NT2/D1 (cell line): ENCODE results near the gene HMX1.

Experiments used
- DNase-seq: peaks from one replicate; pipeline ENCODE4 v3.0.0-alpha.2; 2011; ENCODE audit warnings: low read depth, low spot score
- H3K27me3 ChIP-seq: 2 replicates; pipeline ENCODE4 v1.6.0; 2011; ENCODE audit warnings: mild to moderate bottlenecking; ENCODE audit not compliant: insufficient read length, insufficient read depth
- H3K36me3 ChIP-seq: 2 replicates; pipeline ENCODE4 v1.6.1; 2011; ENCODE audit warnings: mild to moderate bottlenecking, low read length, mixed read lengths; ENCODE audit not compliant: insufficient read depth, insufficient read length
- H3K4me1 ChIP-seq: 2 replicates; pipeline ENCODE4 v1.5.1; 2011; ENCODE audit not compliant: insufficient read depth, insufficient read length
- H3K4me3 ChIP-seq: 2 replicates; pipeline ENCODE4 v1.5.1; 2011; ENCODE audit warnings: low read depth; ENCODE audit not compliant: insufficient read length
- H3K9ac ChIP-seq: 2 replicates; pipeline ENCODE4 v1.6.0; 2011; ENCODE audit warnings: low read depth; ENCODE audit not compliant: insufficient read length
- H3K9me3 ChIP-seq: 2 replicates; pipeline ENCODE4 v1.5.1; 2011; ENCODE audit warnings: mild to moderate bottlenecking, low read length; ENCODE audit not compliant: insufficient read depth
- SUZ12 ChIP-seq: IDR thresholded peaks from 2 replicates; pipeline ENCODE4 v1.6.1; 2011; ENCODE audit not compliant: insufficient read length, insufficient read depth; ENCODE audit errors: extremely low read depth
- YY1 ChIP-seq: IDR thresholded peaks from 2 replicates; pipeline ENCODE4 v1.6.1; 2011; ENCODE audit not compliant: insufficient read length, insufficient read depth
- ZNF274 ChIP-seq: IDR thresholded peaks from 2 replicates; pipeline ENCODE4 v1.6.1; 2011; ENCODE audit warnings: mild to moderate bottlenecking, low read depth, low read length

The HMX1 gene

DNA sequence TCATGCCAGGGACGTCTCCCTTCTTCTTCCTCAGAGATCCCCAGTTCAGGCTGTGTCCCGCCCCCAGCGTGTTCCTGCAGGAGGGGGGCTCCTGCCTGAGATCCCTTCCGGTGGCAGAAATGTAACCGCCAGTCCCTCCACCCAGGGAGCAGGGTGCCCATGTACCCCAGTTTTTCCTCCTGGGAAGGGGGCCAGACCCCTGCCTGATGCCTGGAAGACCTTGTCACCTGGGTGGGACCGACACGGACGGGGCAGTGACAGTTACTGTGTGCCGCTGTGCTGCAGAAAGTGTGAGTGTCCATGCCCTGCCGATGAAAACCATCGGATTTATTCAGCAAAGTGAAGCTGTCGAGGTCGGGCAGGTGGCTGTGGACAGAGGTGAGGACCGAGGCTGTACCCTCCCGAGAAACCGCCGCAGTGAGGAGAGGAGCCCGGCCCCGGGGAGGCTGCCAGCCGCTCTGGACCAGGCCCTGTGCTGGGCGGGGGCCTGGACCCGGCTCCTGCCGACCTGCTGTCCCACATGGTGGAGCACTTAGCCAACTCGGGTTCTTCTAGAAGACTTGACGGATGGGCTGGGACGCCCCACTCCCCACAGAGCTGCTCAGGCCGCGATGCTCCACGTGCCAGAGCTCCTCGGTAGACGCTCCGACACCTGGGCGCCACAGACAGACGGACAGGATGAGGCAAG lies 36.7 kb upstream of the HMX1 start:
- Histone ChIP-seq H3K27me3 (peaks cover 6% of the 10 kb centered on the region), H3K36me3 (no peaks in the 10 kb centered on the region), H3K4me1 (peaks cover 7% of the 10 kb centered on the region), H3K9ac (no peak overlapping the region), H3K4me3 (no peak overlapping the region), H3K9me3 (no peaks in the 10 kb centered on the region; the same call in 1 of the 2 replicates)
- TF ChIP-seq ZNF274 (no peak), YY1 (no peak)
- no peak for DNase-seq

GRCh38 chr4:8907596-8908205 lies 36.1 kb upstream of the HMX1 start:
- Histone ChIP-seq H3K9ac (no peak overlapping the region), H3K27me3 (peaks cover 6% of the 10 kb centered on the region), H3K9me3 (peaks cover 1% of the 10 kb centered on the region; the same call in 1 of the 2 replicates), H3K4me3 (no peak overlapping the region), H3K36me3 (no peaks in the 10 kb centered on the region), H3K4me1 (peaks cover 7% of the 10 kb centered on the region)
- DNase-seq, result no peak
- TF ChIP-seq SUZ12 (no peak), ZNF274 (no peak), YY1 (no peak)

DNA sequence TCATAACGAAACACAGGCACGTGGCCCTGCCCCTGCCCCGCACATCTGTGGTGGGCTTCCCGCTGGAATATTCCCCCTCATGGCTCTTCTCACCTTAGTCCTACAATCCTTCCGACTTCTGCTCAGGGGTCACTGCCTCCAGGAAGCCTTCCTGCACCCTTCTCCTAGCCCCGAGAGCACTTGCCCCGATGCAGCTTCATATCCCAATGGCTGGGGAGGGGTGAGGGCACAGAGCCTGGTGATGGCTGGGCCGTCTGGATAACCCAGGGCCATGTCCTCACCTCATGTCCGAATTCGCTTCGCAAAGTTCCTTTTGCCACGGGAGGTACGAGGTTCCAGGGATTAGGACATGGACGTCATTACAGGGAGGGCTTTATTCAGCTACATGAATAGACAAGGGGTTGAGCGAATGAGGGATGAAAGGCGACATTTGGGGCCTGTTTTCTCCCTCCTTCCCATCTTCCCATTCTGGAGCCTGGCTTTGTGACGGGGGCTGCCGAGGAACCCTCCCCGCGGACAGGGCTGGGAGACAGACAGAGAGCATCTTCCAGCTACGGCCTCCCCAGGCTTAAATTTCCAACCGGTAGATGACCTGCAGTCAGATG lies 35.5 kb upstream of the HMX1 start:
- Histone ChIP-seq H3K4me1 (peaks cover 7% of the 10 kb centered on the region), H3K27me3 (peaks cover 6% of the 10 kb centered on the region), H3K4me3 (no peak overlapping the region), H3K9ac (no peak overlapping the region), H3K36me3 (no peaks in the 10 kb centered on the region), H3K9me3 (peaks cover 7% of the 10 kb centered on the region)
- TF ChIP-seq YY1 (no peak), ZNF274 (no peak), SUZ12 (no peak)
- no peak for DNase-seq

DNA sequence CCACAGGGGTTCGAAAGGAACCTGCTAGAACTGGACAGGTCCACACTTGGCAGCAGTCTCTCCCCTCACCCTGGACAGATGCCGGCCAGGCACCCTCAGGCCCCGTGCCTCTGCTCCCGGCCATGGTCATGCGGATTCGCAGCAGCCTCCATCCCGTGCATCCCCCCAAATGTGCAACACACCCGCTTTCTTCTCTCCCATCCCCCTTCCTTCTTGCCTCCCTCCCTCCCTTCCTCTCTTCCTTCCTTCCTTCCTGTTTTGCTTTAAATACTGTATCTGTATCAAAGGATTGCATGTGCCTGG lies 35.0 kb upstream of the HMX1 start:
- Histone ChIP-seq H3K4me1 (peaks cover 7% of the 10 kb centered on the region), H3K9ac (no peak overlapping the region), H3K4me3 (no peak overlapping the region), H3K27me3 (peaks cover 6% of the 10 kb centered on the region), H3K9me3 (peaks cover 12% of the 10 kb centered on the region), H3K36me3 (no peaks in the 10 kb centered on the region)
- TF ChIP-seq ZNF274 (no peak), SUZ12 (no peak), YY1 (no peak)
- DNase-seq, result no peak

DNA sequence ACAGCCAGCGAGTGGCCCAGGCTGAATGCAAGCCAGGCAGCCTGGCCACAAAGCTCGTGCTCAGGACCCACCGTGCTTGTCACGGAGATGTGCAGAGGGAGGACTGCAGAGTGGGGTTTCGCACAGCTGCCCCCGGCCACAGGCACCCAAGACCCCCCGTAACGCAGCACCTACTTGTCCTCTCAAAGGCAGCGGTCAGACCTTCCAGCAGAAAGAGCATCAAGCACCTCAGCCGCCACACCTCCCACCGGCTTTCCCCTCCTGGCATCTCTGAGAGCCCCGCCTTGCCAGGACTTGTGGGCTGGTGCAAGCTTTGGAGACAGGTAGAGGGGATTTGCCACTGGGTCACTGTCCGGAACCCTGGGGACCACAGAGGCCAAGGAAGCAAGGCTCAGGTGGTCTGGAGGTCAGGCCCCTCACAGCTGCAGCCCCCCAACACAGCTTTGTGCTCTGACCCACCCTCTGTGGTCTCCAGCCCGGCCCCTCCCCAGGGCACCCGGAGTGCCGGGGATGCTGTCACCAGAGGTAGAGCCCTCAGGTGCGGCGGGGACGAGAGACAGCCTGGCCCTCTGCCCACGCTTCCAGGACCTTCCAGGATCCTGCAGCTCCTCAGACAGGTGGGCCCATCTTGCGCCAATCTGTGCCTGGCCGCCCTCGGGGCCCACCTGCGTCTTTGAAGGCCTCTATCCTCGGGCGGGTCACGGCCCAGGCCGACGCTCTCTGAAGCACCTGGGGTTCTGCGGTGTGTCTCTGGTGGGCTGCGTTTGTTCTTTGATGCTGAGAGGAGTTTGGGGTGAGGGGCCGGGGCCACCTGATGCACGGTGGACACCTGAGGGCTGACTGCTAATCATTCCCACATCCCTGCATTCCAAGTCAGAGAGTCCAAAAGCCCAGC lies 34.4 kb upstream of the HMX1 start:
- no peak for DNase-seq
- peaks cover 6% of the 10 kb centered on the region for H3K4me1 ChIP-seq
- H3K9me3 ChIP-seq, result peaks cover 18% of the 10 kb centered on the region
- no peak for TF ChIP-seq SUZ12
- no peaks in the 10 kb centered on the region for H3K36me3 ChIP-seq
- no peak overlapping the region for H3K9ac ChIP-seq
- H3K4me3 ChIP-seq, result no peak overlapping the region
- peaks cover 6% of the 10 kb centered on the region for H3K27me3 ChIP-seq

GRCh38 chr4:8905226-8905772 lies 33.7 kb upstream of the HMX1 start:
- no peak for DNase-seq
- TF ChIP-seq YY1, result no peak
- no peak for TF ChIP-seq ZNF274
- TF ChIP-seq SUZ12, result no peak
- peaks cover 25% of the 10 kb centered on the region for H3K9me3 ChIP-seq
- no peaks in the 10 kb centered on the region for H3K36me3 ChIP-seq
- H3K4me3 ChIP-seq, result no peak overlapping the region
- H3K9ac ChIP-seq, result no peak overlapping the region
- no peaks in the 10 kb centered on the region for H3K4me1 ChIP-seq
- H3K27me3 ChIP-seq, result peaks cover 6% of the 10 kb centered on the region

DNA sequence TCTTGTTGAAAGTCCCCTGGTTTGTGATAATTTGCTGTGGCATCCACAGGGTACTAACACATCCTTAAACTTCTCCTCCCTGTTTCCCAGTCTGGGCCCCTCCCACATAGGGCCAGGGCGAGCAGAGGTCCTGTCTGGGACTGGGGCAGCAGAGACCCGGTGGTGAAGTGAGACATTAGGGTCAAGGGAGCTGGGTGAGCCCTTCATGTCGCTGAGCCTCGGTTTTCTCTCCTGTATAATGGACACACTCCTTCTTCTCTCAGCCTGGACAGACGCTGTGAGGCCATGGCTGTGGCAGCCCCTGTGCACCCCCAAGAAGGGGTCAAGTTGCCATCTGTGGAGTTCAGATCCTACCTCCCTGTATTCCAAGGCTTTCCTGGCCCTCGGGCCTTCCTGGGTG lies 33.0 kb upstream of the HMX1 start:
- TF ChIP-seq ZNF274 (no peak), YY1 (no peak), SUZ12 (no peak)
- Histone ChIP-seq H3K9ac (no peak overlapping the region), H3K36me3 (no peaks in the 10 kb centered on the region), H3K27me3 (peaks cover 6% of the 10 kb centered on the region), H3K4me3 (no peak overlapping the region), H3K4me1 (no peaks in the 10 kb centered on the region), H3K9me3 (peaks cover 31% of the 10 kb centered on the region)
- DNase-seq, result no peak
